NCI-H2107 treated with DMSO at 0.1 percent for 48 hours (cell line): ENCODE results near the gene CPLX1.

Experiments used
- DNase-seq: peaks from one replicate; lab custom pipeline; 2025; ENCODE audit not compliant: unreplicated experiment; lab: John Stamatoyannopoulos, UW

The CPLX1 gene

DNA sequence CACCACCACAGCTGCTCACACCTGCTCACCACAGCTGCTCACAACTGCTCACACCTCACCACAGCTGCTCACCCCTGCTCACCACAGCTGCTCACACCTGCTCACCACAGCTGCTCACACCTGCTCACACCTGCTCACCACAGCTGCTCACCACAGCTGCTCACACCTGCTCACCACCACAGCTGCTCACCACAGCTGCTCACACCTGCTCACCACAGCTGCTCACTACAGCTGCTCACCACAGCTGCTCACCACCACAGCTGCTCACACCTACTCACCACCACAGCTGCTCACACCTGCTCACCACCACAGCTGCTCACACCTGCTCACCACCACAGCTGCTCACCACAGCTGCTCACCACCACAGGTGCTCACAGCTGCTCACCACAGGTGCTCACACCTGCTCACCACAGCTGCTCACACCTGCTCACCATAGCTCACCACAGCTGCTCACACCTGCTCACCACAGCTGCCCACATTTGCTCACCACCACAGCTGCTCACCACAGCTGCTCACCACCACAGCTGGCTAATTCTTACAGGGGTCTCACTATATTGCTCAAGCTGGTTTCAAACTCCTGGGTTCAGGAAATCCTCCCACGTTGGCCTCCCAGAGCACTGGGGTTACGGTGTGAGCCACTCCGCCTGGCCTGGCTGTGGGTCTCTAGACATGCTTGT is 30.4 kb upstream of the CPLX1 start:
- DNase-seq: no peak

DNA sequence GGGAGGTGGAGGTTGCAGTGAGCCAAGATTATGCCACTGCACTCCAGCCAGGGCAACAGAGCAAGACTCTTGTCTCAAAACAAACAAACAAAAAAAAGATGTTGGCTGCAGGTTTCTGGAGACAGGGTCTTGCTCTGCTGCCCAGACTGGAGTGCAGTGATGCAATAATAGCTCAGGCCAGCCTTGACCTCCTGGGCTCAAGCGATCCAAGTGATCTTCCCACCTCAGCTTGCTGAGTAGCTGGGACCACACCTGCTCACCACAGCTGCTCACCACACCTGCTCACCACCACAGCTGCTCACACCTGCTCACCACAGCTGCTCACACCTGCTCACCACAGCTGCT is 29.9 kb upstream of the CPLX1 start:
- DNase-seq: no peak

DNA sequence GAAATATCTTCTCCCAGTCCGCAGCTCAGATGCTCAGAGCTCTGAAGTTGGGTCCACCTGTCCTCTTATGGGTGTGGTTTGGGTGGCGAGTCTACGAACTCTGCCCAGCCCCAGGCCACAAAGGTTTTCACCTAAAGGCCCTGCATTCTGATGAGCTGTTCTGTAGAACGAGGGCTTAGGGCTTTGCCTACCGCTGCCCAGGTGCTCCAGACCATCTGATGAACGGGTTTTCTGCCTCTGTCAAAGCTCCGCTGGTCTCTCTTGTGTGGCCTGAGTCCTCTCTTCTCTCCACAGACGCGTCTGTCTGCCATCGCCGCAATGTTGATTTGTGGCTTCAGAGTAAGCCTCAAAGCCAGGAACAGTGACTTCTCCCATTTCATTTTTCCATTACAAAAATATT is 28.4 kb upstream of the CPLX1 start:
- DNase-seq: no peak

DNA sequence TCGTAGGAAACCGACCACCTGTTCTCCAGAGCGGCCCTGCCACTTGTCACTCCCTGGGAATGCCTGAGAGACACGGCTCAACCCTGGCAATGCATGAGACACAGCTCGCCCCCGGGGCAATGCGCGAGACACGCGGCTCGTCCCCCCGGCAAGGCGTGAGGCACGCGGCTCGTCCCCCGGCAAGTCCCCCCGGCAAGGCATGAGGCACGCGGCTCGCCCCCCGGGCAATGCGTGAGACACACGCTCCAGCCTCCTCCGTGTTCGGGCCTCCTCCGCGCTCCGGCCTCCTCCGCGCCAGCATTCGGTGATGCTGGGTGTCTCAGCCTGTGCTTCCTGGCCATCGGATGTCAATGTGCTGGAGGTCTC is 27.5 kb upstream of the CPLX1 start:
- DNase-seq: no peak

DNA sequence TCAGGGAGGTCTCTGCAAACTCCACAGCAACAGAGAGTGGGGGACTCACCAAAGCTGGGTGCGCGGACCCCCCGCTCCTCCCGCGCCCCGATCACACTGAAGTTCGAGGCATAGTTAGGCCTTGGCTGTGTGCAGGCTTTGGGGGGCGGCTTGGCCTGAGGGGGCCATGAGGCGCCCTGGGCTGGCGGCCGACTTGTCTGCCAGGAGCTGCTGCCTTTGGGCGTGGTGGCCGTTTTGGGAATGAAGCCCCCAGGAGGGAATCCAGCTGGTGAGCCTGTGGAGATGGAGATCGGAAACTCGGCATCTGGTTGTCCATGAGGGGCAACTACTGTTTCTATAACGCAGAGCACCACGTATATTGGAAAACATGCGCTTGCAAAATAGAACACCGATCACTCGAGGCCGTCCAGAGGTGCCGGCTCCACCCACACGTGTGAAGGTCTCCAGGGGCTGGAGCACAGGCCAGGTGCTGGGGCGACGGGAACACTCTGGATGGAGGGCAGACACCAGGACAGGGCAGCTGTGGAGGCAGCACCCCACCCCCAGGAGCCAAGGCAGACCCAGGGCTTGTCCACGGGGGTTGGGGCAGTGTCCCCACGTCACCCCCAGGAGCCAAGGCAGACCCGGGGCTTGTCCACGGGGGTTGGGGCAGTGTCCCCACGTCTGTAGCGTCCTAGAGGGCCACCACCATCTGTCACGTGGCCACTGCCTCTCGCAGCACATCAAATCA is 25.9 kb upstream of the CPLX1 start:
- no peak for DNase-seq

DNA sequence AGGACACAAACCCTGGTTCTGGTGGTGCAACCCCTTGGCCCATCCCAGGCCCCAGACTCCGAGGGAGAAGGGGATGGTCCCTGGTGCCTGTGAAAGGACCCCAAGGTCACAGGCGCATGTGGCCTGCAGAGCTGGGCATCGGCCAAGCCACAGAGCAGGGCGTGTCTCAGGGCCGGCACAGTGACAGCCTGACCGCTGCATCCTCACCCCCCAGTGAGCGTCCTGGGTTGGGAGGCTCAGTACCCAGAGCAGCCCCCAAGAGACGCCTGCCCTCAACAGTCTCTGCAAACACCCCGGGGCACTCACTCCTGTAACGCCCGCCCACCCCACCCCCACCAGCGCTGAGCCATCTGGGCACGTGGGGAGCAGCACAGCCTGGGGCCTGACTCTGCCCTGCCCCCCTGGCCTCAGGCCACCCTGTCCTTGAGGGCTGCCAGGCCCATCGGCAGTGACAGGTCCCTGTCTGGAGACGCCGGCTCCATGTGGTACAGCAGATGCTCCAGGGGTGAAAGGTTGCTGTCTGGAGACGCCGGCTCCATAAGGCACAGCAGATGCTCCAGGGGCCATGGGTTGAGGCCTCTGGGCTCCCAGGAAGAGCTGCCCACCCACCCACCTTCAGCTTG is 24.5 kb upstream of the CPLX1 start:
- DNase-seq: no peak

DNA sequence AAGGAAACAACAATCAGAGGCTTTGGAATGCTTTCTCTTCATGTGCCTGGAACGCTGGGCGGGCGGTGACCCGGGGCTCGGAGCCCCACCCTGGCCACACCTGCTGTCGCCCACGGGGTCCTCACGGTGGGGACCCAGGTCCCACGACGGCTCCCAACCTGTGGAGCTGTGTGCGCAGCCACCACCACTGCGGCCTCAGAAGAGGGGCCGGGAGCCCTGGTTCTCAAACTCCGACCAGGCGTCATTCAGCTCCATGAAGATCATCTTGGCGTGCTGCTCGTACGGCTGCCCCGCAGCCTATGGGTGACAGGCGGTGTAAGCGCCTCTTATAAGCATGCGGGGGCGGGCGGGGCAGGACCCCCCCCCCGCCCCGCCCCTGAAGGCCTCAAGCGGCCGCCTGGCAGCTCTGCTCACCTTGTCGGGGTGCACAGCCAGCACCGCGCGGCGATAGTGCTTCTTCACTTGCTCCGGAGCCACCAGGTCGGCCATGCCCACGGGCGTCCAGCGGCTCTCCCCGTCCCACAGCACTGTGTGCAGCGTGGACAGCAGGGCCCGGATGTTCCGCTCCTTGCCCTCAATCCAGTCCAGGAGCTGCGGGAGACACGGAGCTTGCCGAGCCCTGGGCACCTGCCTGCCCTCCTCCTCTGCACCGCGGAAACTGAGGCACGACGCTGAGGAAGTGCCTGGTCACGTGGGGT is 23.7 kb upstream of the CPLX1 start:
- DNase-seq: no peak

DNA sequence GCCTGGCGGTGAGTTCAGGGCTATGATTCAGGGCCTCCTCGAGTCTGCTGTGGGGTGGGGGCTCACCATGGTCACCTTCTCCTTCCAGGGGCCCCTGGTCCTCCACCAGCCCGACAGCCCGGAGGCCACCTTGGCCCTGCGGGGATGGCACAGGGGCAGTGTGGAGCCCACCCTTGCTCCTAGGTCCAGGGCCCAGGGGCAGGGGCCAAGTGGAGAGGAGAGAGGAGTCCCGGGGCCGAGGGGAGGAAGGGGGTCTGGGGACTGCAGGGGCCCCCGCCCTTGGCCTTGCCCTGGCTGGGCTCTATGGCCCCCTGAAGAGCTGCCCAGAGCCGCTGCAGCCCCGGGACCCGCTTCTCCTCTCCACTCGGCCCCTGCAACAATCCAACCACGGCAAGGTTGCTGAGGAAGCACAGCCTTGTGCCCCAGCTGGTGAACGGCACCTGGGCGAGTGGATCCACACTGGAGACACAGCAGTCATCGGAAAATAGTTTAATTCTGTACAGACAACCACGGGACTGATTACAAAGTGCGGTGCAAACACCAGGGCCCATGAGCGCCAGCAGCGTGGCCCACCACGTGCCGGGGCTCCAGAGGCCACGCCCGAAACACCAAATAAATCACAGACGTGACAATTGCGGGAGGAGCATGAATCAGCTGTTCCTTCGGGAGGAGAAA is 23.0 kb upstream of the CPLX1 start:
- no peak for DNase-seq

DNA sequence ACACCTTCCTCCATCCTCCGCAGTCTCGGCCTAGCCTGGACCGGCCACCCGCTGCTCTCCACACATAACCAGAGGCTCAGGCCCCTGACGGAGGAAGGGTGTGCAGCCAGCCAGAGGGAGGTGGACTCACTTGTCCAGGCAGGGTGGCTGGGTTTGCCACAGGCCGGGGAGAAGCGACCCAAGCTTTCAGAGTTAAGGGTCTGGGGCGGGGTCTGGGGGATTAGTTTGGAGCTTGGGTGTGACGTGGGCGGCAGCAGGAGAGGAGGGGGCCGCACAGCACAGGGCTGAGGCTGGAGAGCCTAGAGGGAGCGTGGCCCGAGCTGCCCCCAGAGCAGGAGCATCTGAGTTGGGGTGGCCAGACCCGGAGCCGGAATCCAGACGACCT is 22.4 kb upstream of the CPLX1 start:
- DNase-seq: no peak

DNA sequence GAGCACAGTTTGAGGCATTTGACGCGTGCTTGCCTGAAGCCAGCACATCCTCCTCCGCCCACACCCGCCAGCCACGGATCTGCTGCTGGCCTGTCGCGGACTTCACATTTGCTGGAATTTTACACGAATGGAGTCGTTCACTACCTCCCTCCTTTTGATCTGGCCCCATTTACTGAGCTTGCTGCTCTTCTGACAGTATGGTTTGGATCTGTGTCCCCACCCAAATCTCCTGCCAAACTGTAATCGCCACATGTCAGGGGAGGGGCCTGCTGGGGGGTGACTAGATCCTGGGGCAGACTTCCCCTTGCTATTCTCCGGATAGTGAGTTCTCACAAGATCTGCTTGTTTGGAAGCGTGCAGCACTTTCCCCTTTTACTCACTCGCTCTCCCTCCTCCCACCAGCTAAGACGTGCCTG is 19.9 kb upstream of the CPLX1 start:
- DNase-seq: no peak

DNA sequence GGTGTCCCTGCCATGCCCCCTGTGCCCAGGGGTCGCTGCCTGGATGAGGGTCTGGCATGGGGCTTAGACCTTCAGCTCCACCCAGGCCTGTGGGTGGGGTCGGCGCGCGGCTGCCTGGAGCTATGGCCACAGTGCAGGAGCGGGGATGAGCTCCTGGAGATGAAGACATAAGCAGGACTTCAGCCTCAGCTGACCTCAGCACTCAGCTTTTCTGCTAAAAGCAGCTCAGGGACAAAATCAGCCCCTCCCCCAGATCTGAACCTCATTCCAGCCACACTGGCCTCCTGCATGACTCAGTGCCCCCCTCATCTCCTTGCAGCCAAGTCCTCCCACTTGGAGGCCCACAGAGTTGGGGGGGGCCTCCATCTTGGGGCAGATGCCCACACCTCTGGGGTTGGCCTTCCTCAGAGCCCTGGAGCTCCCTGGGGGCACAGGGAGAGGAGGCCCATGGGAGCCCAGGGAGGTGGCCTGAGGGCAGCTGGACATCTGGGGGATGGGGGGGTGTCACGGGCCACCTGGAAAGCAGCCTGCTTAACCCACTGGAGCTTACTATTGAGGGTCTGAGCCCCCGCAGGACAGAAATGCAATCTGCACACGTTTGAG is 19.4 kb upstream of the CPLX1 start:
- DNase-seq: no peak

DNA sequence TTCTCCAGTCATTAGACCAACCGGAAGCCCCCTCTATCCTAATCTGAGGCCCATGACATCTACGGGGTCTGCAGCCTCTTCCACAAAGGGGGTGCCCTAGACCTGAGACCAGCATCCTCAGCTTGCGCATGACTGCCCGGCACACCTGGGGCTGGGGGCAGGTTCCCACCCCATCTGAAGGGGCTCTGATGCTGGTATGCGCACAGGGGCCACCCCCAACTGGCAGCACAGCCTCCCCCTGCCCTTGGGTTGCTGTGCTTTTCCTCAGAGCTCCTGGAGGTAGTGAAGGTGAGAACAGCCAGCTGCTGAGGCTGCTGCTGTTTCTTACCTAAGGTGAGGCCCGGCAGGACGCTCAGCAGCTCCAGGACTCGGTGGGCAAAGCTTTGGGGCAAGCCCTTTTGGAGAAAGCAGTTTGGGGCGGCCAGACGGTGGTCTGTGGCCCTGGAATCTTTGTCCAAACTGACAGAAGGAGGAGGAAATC is 18.9 kb upstream of the CPLX1 start:
- no peak for DNase-seq

DNA sequence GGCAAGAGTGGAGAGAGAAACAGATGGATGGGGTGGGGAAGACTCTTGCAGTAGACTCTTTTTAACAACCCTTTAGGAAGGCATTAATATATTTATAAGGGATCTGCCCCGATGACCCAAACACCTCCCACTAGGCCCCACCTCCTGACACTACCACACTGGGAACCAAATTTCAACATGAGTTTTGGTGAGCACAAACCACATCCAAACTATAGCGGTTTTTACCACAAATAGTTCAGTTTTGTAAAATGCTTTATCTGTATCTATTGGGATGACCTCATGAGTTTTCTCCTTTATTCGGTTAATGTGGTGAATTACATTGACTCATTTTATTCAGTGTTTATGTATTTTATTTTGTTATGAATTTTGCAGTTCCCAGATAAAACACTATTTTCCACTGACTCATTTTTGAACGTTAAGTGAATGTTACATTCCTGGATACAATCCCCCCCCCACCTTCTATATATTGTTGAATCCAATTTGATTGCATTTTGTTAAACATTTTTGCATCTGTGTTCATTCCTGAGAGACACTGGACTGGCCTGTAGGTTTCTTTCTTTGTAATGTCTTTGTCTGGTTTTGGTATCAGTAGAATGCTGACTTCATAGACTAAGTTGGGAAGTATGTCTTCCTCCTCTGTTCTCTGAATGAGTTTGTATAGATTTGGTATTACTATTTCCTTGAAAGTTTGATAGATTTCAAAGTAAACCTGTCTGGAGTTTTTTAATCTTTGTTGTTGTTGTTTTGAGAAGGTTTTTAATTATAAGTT is 13.9 kb upstream of the CPLX1 start:
- DNase-seq: no peak

DNA sequence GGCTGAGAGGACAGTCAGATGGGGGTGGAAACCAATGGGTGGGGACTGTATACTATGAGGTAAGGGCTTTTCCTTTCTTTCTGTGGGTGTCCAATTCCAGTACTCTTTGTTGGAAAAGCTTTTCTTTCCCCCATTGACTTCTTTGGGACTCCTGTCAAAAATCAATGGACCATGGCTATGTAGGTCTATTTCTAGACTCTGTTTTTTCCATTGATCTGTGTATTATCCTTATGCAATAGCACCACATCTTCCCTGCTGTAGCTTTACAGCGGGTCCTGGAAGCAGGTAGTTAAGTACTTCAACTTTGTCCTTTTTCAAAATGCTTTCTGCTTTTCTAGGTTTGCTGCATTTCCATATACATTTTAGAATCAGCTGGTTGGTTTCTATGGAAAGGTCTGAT is 11.8 kb upstream of the CPLX1 start:
- no peak for DNase-seq

DNA sequence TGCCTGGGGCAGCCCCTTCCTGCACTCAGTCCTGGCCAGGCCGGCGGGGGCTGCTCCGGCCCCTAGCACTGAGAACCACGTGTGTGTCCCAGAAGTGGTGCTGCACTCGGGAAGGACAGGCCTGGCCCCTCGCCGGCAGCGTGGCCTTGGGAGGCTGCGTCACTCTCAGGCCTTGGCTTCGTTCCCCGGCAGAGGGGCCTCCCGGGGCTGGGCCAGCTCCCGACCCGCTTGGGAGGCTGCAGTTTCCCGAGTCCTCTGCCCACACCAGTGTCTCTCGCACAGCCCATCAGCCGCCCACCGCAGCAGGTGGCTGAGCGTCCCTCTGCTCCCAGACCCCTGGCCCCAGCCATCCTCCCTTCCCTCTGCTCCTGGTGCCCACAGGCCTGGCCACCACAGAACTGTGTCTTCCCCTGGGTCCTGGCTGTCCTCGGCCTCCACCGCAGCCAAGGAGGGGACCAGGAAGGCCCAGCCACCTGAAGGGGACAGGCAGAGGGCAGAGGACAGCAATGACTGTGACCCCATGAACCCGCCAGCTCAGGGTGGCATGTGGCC is 10.9 kb upstream of the CPLX1 start:
- DNase-seq: no peak

DNA sequence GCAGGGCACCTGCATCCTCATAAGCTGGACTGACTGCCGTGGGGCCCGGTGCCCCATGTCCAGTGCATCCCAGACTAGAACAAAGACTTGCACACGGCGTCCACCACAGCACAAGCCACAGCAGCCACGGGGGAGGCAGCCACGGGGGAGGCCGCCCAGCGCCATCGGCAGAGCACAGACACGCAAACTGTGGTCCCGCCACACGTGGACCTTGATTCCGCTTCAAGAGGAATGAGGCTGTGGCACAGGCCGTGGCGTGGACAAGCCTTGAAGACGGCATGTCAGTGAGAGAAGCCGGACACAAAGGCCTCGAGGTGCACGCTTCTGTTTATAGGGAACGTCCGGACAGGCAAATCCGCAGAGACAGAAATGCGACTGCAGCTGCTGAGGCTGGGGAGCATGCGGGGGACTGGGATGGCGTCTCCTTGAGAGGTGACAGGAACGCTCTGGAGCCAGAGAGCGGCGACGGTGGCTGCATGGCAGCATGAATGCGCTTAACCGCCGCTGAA is 10.1 kb upstream of the CPLX1 start:
- DNase-seq: no peak

DNA sequence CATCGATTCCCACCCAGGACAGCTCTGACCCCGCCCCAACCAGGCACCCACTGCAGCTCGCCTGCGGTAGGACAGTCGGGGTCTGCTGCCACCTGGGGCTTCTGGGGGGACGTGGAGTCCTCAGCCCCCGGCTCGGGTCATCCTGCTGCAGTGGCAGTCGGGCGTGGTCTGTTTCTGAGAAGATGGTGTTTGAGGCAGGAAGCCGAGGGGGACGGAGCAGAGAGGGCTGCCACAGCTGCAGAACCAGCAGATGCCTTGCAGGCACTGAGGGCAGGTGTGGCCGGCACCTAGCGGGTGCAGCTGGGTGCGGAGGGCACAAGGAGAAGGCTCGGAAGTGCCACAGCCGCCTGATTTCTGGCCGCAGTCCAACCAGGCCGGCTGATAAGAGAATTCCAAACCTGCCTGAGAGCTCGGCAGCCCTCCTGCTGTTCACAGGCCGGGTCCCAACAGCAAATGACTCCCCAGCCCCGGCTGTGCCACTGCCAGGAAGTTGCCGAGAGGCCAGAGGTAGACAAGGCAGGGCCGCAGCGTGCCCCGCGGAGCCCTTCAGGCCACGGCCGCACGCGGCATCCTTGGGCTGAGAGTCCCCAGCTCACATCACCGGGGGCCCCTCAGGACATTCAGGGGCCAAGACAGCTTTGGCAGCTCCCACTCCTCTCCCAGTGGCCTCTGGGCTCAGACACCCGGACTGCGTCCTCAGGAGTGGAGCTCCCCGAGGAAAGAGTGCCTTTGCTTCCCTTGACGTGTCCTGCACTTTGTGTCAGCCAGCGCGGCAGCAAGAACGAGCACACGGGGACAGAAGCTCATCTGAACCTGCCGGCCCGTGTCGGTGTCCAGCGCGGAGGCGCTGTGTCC is 9.4 kb upstream of the CPLX1 start:
- DNase-seq: peak; percentile 43

DNA sequence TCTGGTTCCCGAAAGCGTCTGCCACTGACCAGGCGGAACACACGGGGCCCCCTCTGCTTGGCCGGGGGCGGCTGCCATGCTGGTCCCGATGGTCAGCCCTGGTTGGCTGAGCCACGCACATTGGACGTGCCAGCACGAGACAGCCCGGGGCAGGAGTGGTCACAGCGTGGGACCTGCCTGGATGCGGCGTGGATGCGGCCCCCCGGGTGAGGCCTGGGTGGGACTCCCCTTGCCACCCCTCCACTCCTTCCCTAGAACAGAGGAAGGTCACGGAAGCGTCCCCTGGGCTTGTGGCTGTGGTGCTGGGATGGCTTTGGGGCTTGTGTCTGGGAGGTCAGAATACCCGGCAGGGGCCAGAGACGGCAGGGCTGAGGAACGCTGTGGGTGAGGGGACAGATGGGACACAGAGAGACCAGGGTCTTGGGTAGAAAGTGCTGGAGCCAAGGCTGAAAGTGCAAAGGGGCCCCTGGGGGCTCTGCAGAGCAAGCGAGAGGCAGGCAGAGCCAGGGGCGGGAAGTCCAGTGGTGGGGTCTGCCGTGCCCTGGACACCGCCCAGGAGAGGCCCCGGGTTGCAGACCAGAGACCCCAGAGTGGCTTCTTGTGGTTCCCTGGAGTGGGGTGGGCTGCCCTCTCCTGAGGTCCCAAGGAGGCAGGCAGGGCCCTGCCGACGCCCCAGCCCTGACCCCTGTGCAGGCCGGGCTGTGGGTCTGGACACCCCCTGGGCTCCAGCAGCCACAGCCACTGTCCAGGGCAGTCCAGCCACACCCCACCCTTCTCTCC is 8.6 kb upstream of the CPLX1 start:
- no peak for DNase-seq
